Left lung (tissue), 10 donors: ENCODE data around the gene KDM2A. TPM values are rescaled to one million over a fixed set of nuclear protein-coding genes. Genes with fewer than 3 reads are reported as not detected.

Experiments used
- ATAC-seq: fragments of 200-7000 bp; cut with Tn5 transposase; one replicate; pipeline ENCODE4 v1.9.1; 2020; ENCODE audit warnings: moderate library complexity
- DNase-seq, 4 donors: peaks; one replicate each; pipeline ENCODE4 v3.0.0-alpha.2; 2013 to 2020
- H3K27ac ChIP-seq, 2 donors: fragments of 200-600 bp; sonication (generic) in 1 of 2; one replicate each; pipeline versions ENCODE4 v1.5.0 to v1.8.0; 2020 to 2021
- H3K27me3 ChIP-seq, 2 donors: fragments of 200-600 bp; sonication (generic) in 1 of 2; one replicate each; pipeline versions ENCODE4 v1.5.0 to v1.8.0; 2020 to 2021
- H3K36me3 ChIP-seq, 2 donors: fragments of 200-600 bp; sonication (generic) in 1 of 2; one replicate each; pipeline versions ENCODE4 v1.5.0 to v1.8.0; 2020 to 2021
- H3K4me1 ChIP-seq, 2 donors: fragments of 200-600 bp; one replicate each; pipeline ENCODE4 v1.8.0; 2021
- H3K4me3 ChIP-seq, 2 donors: fragments of 200-600 bp; sonication (generic) in 1 of 2; one replicate each; pipeline versions ENCODE4 v1.5.0 to v1.8.0; 2020 to 2021; ENCODE audit warnings: mild to moderate bottlenecking in 1 of 2
- H3K9me3 ChIP-seq, 2 donors: fragments of 200-600 bp; sonication (generic) in 1 of 2; one replicate each; pipeline versions ENCODE4 v1.5.0 to v1.8.0; 2020 to 2021
- CTCF ChIP-seq, 2 donors: fragments of 200-600 bp; sonication (generic) in 1 of 2; IDR thresholded peaks; one replicate each; pipeline versions ENCODE4 v1.5.0 to v1.8.0; 2021; ENCODE audit warnings: antibody characterized with exemption in 2 of 2
- intact Hi-C, 2 donors: fragments of 100-400 bp; cut with DNase I; formaldehyde crosslinking; loops; one replicate each; pipeline versions ENCODE4 v1.11.2 to v1.14.2; 2022
- polyA plus RNA-seq, 6 donors: library from polyadenylated mRNA; unstranded; fragments of 120-200 nt; gene quantifications; one replicate each; pipeline ENCODE4 v1.2.1, GENCODE V29; 2013; ENCODE audit not compliant: insufficient read length in 6 of 6
- total RNA-seq, 2 donors: library from RNA; stranded (reverse); fragmentation: NEBNext Ultra II Directional; extraction: Animal tissue kit (Norgen Biotek cat#: 25700); gene quantifications; one replicate each; pipeline ENCODE4 v1.2.1, GENCODE V29; 2021
- donor health status: DM: no; HTN: yes; CAD: no.
- donor health status: DM: no; HTN: no; CAD: no.

Gene KDM2A
- total and polyA plus RNA-seq, 8 donors, result 71.0 to 87.0 (median 80.3) TPM

- H3K27me3 ChIP-seq, result peaks cover 0 to 6% of the 10 kb centered on the region in 2 donors
- H3K4me3 ChIP-seq, result no peak overlapping the region
- intact Hi-C loops, result loop anchor here in 1 of 2 donors (5.0 kb wide), 1 partner anchor 113 kb away; no protein-coding TSS in a partner anchor
- H3K36me3 ChIP-seq, result peaks cover 0 to 15% of the 10 kb centered on the region in 2 donors
- TF ChIP-seq CTCF (IDR thresholded peaks at IDR 0.05), result no peak
- no peaks in the 10 kb centered on the region for H3K9me3 ChIP-seq
- DNase-seq (no peak), ATAC-seq (no peak)
- H3K4me1 ChIP-seq, result peaks cover 33 to 65% of the 10 kb centered on the region in 2 donors
- H3K27ac ChIP-seq, result no peak overlapping the region
These were observed 145.2 kb downstream of the KDM2A start for GRCh38 chr11:67264260-67264659.

GRCh38 chr11:67264877-67265632, 146.0 kb downstream of the KDM2A start:
- intact Hi-C loops, result loop anchor here in 1 of 2 donors (5.0 kb wide), 1 partner anchor 112 kb away; no protein-coding TSS in a partner anchor
- Histone ChIP-seq H3K36me3 (peaks cover 0 to 17% of the 10 kb centered on the region in 2 donors), H3K27ac (no peak overlapping the region), H3K4me1 (peaks cover 41 to 73% of the 10 kb centered on the region in 2 donors), H3K27me3 (peaks cover 0 to 6% of the 10 kb centered on the region in 2 donors), H3K4me3 (no peak overlapping the region), H3K9me3 (no peaks in the 10 kb centered on the region)
- ATAC-seq (no peak), DNase-seq (peak in 1 of 4 donors; percentile 31)
- TF ChIP-seq CTCF (IDR thresholded peaks at IDR 0.05), result no peak

GRCh38 chr11:67265633-67266448, 146.8 kb downstream of the KDM2A start:
- Histone ChIP-seq H3K27ac (peak overlapping the region; percentile 70), H3K36me3 (peaks cover 0 to 17% of the 10 kb centered on the region in 2 donors), H3K9me3 (no peaks in the 10 kb centered on the region), H3K4me1 (peaks cover 49 to 78% of the 10 kb centered on the region in 2 donors), H3K4me3 (no peak overlapping the region), H3K27me3 (peaks cover 0 to 6% of the 10 kb centered on the region in 2 donors)
- TF ChIP-seq CTCF (IDR thresholded peaks at IDR 0.05), result peak; percentile 55 to 75
- intact Hi-C loops, result no loop called here
- ATAC-seq (peak; percentile 73), DNase-seq (peak; percentile 70 to 98 (median 79))

- Histone ChIP-seq H3K36me3 (peaks cover 0 to 17% of the 10 kb centered on the region in 2 donors), H3K4me3 (peak within 1 kb of the TSS; percentile 76 to 89), H3K4me1 (peaks cover 56 to 78% of the 10 kb centered on the region in 2 donors), H3K27ac (peak within 1 kb of the TSS; percentile 86 to 100), H3K27me3 (peaks cover 0 to 1% of the 10 kb centered on the region in 2 donors), H3K9me3 (no peaks in the 10 kb centered on the region)
- intact Hi-C loops, result no loop called here
- no peak for TF ChIP-seq CTCF (IDR thresholded peaks at IDR 0.05)
- ATAC-seq (peak; percentile 1), DNase-seq (peak in 2 of 4 donors; percentile 42 to 89)
These were observed 147.6 kb downstream of the KDM2A start, which contains the start of gene GRK2 for GRCh38 chr11:67266449-67267187. TSS of gene GRK2 (plus strand) at chr11:67266473. CDS start at chr11:67266700, 227 bp downstream.
